CD4-positive, alpha-beta T cell (primary cell): ENCODE measurements around the gene EXOSC6. TPM values are rescaled to one million over a fixed set of nuclear protein-coding genes. Genes with fewer than 3 reads are reported as not detected.
"Not testable (repeated sequence)": the region's sequence is repeated elsewhere in the genome, so short reads cannot be mapped to it uniquely, and the experiment has no call there.

Experiments
- ATAC-seq: fragments of 200-7000 bp; cut with Tn5 transposase; one replicate; pipeline ENCODE4 v1.10.0; 2022; ENCODE audit warnings: mild to moderate bottlenecking; ENCODE audit not compliant: poor library complexity
- CTCF ChIA-PET: fragments of 350-600 bp; sonication (Branson Sonifier 250); formaldehyde crosslinking; loops from one replicate; lab custom pipeline; 2021; ENCODE audit warnings: antibody characterized with exemption, inconsistent platforms; lab: Charles Lee
- POLR2A ChIA-PET: fragments of 350-600 bp; sonication (Branson Sonifier 250); formaldehyde crosslinking; loops from one replicate; lab custom pipeline; 2021; ENCODE audit warnings: antibody characterized with exemption, inconsistent platforms; lab: Charles Lee
- DNase-seq, 14 experiments: peaks; one replicate each; pipeline ENCODE4 v3.0.0-alpha.2; 2013 to 2020; ENCODE audit warnings: mixed read lengths in 2 of 14
- H3K27ac ChIP-seq, 2 donors: one replicate each; pipeline versions ENCODE4 v1.5.1 to v1.7.0; 2013; ENCODE audit warnings: low read length in 2 of 2, low read depth in 1 of 2, mild to moderate bottlenecking in 1 of 2
- H3K27me3 ChIP-seq, 2 experiments: 1 replicate in 1 of 2; 2 replicates in 1 of 2; pipeline versions ENCODE4 v1.6.1 to v1.7.0; 2013; ENCODE audit warnings: low read length in 2 of 2, control low read depth in 1 of 2, mild to moderate bottlenecking in 1 of 2, moderate library complexity in 1 of 2; ENCODE audit not compliant: insufficient read depth in 2 of 2, control insufficient read depth in 1 of 2
- H3K36me3 ChIP-seq: one replicate; pipeline ENCODE4 v1.6.1; 2013; ENCODE audit warnings: low read length, control low read depth; ENCODE audit not compliant: insufficient read depth
- H3K4me1 ChIP-seq: one replicate; pipeline ENCODE4 v1.6.1; 2013; ENCODE audit warnings: low read length, control low read depth; ENCODE audit not compliant: insufficient read depth
- H3K4me3 ChIP-seq: one replicate; pipeline ENCODE4 v1.5.1; 2013; ENCODE audit warnings: mild to moderate bottlenecking, low read length, moderate library complexity
- H3K9me3 ChIP-seq, 2 experiments: 1 replicate in 1 of 2; 2 replicates in 1 of 2; pipeline versions ENCODE4 v1.6.1 to v1.7.0; 2013; ENCODE audit warnings: low read length in 2 of 2, mild to moderate bottlenecking in 2 of 2, control low read depth in 1 of 2, moderate library complexity in 1 of 2; ENCODE audit not compliant: control insufficient read depth in 1 of 2, insufficient read depth in 1 of 2
- H3K27ac Mint-ChIP-seq: one replicate; pipeline ENCODE4 v1.8.0; 2020; ENCODE audit warnings: mixed read lengths
- H3K27me3 Mint-ChIP-seq: one replicate; pipeline ENCODE4 v1.8.0; 2021; ENCODE audit warnings: mixed read lengths
- H3K36me3 Mint-ChIP-seq: one replicate; pipeline ENCODE4 v1.8.0; 2021; ENCODE audit warnings: low read depth, mixed read lengths
- H3K4me1 Mint-ChIP-seq: one replicate; pipeline ENCODE4 v1.8.0; 2021; ENCODE audit warnings: low read depth, mixed read lengths
- H3K4me3 Mint-ChIP-seq: one replicate; pipeline ENCODE4 v1.8.0; 2020; ENCODE audit warnings: mild to moderate bottlenecking, mixed read lengths
- H3K9me3 Mint-ChIP-seq: one replicate; pipeline ENCODE4 v1.8.0; 2020; ENCODE audit warnings: mixed read lengths
- CTCF ChIP-seq: fragments of 200-600 bp; IDR thresholded peaks from one replicate; pipeline ENCODE4 v1.8.0; 2022; ENCODE audit warnings: antibody characterized with exemption, mild to moderate bottlenecking
- intact Hi-C, 2 experiments: fragments of 100-400 bp; cut with DNase I in 1 of 2; cut with micrococcal nuclease in 1 of 2; formaldehyde crosslinking; loops; one replicate each; pipeline versions ENCODE4 v1.15.1 to v1.9.0; 2023 to 2025; cut with DNase I, micrococcal nuclease
- total RNA-seq, 174 experiments: library from RNA in 2 of 174; stranded (reverse) in 2 of 174; gene quantifications; one replicate each; pipeline ENCODE4 v1.2.3 and lab custom pipeline; 2021 to 2026

EXOSC6 gene
- total RNA-seq, 2 experiments from 2014 or later, result 27.8 to 28.2 TPM

- ATAC-seq (peak; percentile 53), DNase-seq (peak in 7 of 14 experiments; percentile 9 to 83 (median 14))
- intact Hi-C loops, result loop anchor here (2.0 to 10.0 kb wide), 4 partner anchors 36 to 916 kb away; partner anchors contain the start of genes AARS1 (in 1 of the 2), COG4 (in 1 of the 2), COG8 (in 1 of the 2) and DDX19A (in 1 of the 2)
- peaks cover 33% of the 10 kb centered on the region for H3K36me3 ChIP-seq
- Mint-ChIP-seq H3K9me3 (no peaks in the 10 kb centered on the region), H3K27ac (peak overlapping the region; percentile 97), H3K36me3 (peaks cover 37% of the 10 kb centered on the region), H3K4me1 (peaks cover 29% of the 10 kb centered on the region), H3K27me3 (no peaks in the 10 kb centered on the region), H3K4me3 (peak overlapping the region; percentile 82)
- CTCF ChIA-PET, result interaction anchor here (0.6 to 2.2 kb wide), 10 partner anchors 11 to 1314 kb away, joined by 3 to 12 read pairs (median 4); partner anchors contain the start of genes AARS1 and DDX19A
- H3K4me1 ChIP-seq, result peaks cover 27% of the 10 kb centered on the region
- H3K9me3 ChIP-seq, result no peaks in the 10 kb centered on the region
- H3K27ac ChIP-seq, result peak overlapping the region in 1 of 2 donors; percentile 64
- TF ChIP-seq CTCF, result no peak
- H3K4me3 ChIP-seq, result peak overlapping the region; percentile 54
- POLR2A ChIA-PET, result interaction anchor here (0.8 to 2.1 kb wide), 10 partner anchors 38 to 550 kb away, joined by 3 to 22 read pairs (median 5); partner anchors contain the start of genes AARS1, COG4, DDX19A and DDX19B
- no peaks in the 10 kb centered on the region for H3K27me3 ChIP-seq
These were observed 752 bp downstream of the EXOSC6 start for GRCh38 chr16:70250748-70251628.

- peaks cover 26% of the 10 kb centered on the region for H3K36me3 ChIP-seq
- DNase-seq, H3K27ac ChIP-seq, H3K4me3 ChIP-seq, H3K27me3 ChIP-seq, H3K9me3 Mint-ChIP-seq, CTCF ChIA-PET, H3K9me3 ChIP-seq, POLR2A ChIA-PET, ATAC-seq, H3K27me3 Mint-ChIP-seq: not testable (repeated sequence)
- intact Hi-C loops, result loop anchor here (2.0 to 10.0 kb wide), 4 partner anchors 38 to 915 kb away; partner anchors contain the start of genes AARS1 (in 1 of the 2), COG4 (in 1 of the 2), COG8 (in 1 of the 2) and DDX19A (in 1 of the 2)
- Mint-ChIP-seq H3K36me3 (peaks cover 24% of the 10 kb centered on the region), H3K4me3 (peak overlapping the region; percentile 73), H3K4me1 (peaks cover 32% of the 10 kb centered on the region), H3K27ac (peak overlapping the region; percentile 81)
- peaks cover 27% of the 10 kb centered on the region for H3K4me1 ChIP-seq
These were observed 2.0 kb downstream of the EXOSC6 start for GRCh38 chr16:70249697-70250096.

GRCh38 chr16:70238773-70239172 lies 13.0 kb downstream of the EXOSC6 start:
- ATAC-seq, H3K27ac ChIP-seq, DNase-seq, H3K27ac Mint-ChIP-seq, intact Hi-C loops, H3K4me1 ChIP-seq, CTCF ChIA-PET, H3K4me3 Mint-ChIP-seq, H3K27me3 ChIP-seq, POLR2A ChIA-PET, H3K4me3 ChIP-seq, H3K4me1 Mint-ChIP-seq, H3K9me3 ChIP-seq, H3K27me3 Mint-ChIP-seq, H3K9me3 Mint-ChIP-seq: not testable (repeated sequence)
- peaks cover 14% of the 10 kb centered on the region for H3K36me3 ChIP-seq
- peaks cover 36% of the 10 kb centered on the region for H3K36me3 Mint-ChIP-seq

- H3K9me3 Mint-ChIP-seq, H3K27ac Mint-ChIP-seq, H3K4me1 Mint-ChIP-seq, H3K4me3 Mint-ChIP-seq, H3K4me3 ChIP-seq, CTCF ChIA-PET, DNase-seq, intact Hi-C loops, H3K27me3 Mint-ChIP-seq, H3K9me3 ChIP-seq, H3K4me1 ChIP-seq, H3K27me3 ChIP-seq, ATAC-seq, H3K27ac ChIP-seq, POLR2A ChIA-PET: not testable (repeated sequence)
- peaks cover 64% of the 10 kb centered on the region for H3K36me3 Mint-ChIP-seq
- H3K36me3 ChIP-seq, result peaks cover 29% of the 10 kb centered on the region
These were observed 19.9 kb downstream of the EXOSC6 start for GRCh38 chr16:70231831-70232230.

GRCh38 chr16:70226024-70226423 lies 25.7 kb downstream of the EXOSC6 start:
- intact Hi-C loops, ATAC-seq, H3K27me3 Mint-ChIP-seq, POLR2A ChIA-PET, H3K4me1 ChIP-seq, H3K9me3 Mint-ChIP-seq, H3K4me3 ChIP-seq, H3K4me3 Mint-ChIP-seq, H3K4me1 Mint-ChIP-seq, H3K27me3 ChIP-seq, CTCF ChIA-PET, H3K27ac ChIP-seq, DNase-seq, H3K27ac Mint-ChIP-seq, H3K9me3 ChIP-seq: not testable (repeated sequence)
- peaks cover 19% of the 10 kb centered on the region for H3K36me3 ChIP-seq
- peaks cover 69% of the 10 kb centered on the region for H3K36me3 Mint-ChIP-seq

- H3K27ac Mint-ChIP-seq, POLR2A ChIA-PET: not testable (repeated sequence)
These were observed 26.3 kb downstream of the EXOSC6 start for GRCh38 chr16:70225430-70225829.

More at GRCh38 chr16:70225430-70225829, 26.3 kb downstream of the EXOSC6 start:
- CTCF ChIA-PET, H3K9me3 Mint-ChIP-seq, H3K4me1 ChIP-seq, H3K4me3 ChIP-seq, DNase-seq, intact Hi-C loops, H3K4me3 Mint-ChIP-seq, H3K4me1 Mint-ChIP-seq, H3K9me3 ChIP-seq, H3K27ac ChIP-seq, H3K27me3 Mint-ChIP-seq, ATAC-seq, H3K27me3 ChIP-seq: not testable (repeated sequence)
- peaks cover 17% of the 10 kb centered on the region for H3K36me3 ChIP-seq
- H3K36me3 Mint-ChIP-seq, result peaks cover 66% of the 10 kb centered on the region
